Esophagus squamous epithelium (tissue), 5 donors: Measurements from ENCODE around the gene ICOSLG. TPM values are rescaled to one million over a fixed set of nuclear protein-coding genes. Genes with fewer than 3 reads are reported as not detected.
"Not testable (repeated sequence)": the region's sequence is repeated elsewhere in the genome, so short reads cannot be mapped to it uniquely, and the experiment has no call there.

Source experiments
- DNase-seq: peaks from one replicate; lab custom pipeline; 2025; lab: John Stamatoyannopoulos, UW
- H3K27ac ChIP-seq, 4 donors: fragments of 200-600 bp; sonication (generic); one replicate each; pipeline ENCODE4 v1.5.1; 2016 to 2019; ENCODE audit warnings: mild to moderate bottlenecking in 1 of 4
- H3K27me3 ChIP-seq, 4 donors: fragments of 200-600 bp; sonication (generic); 1 replicate in 3 of 4; 2 replicates in 1 of 4; pipeline versions ENCODE4 v1.5.1 to v1.6.0; 2017 to 2021; ENCODE audit warnings: antibody characterized with exemption in 1 of 4
- H3K36me3 ChIP-seq, 3 donors: fragments of 200-600 bp; sonication (generic); one replicate each; pipeline ENCODE4 v1.5.1; 2016 to 2019
- H3K4me1 ChIP-seq, 3 donors: fragments of 200-600 bp; sonication (generic); one replicate each; pipeline ENCODE4 v1.5.1; 2017 to 2019
- H3K4me3 ChIP-seq, 4 donors: fragments of 200-600 bp; sonication (generic); 1 replicate in 3 of 4; 2 replicates in 1 of 4; pipeline ENCODE4 v1.5.1; 2016 to 2019; ENCODE audit warnings: mild to moderate bottlenecking in 2 of 4, moderate library complexity in 1 of 4
- H3K9me3 ChIP-seq, 3 donors: fragments of 200-600 bp; sonication (generic); one replicate each; pipeline ENCODE4 v1.5.1; 2016 to 2019
- POLR2A ChIP-seq, 4 donors: fragments of 450-650 bp; IDR thresholded peaks; one replicate each; pipeline ENCODE4 v1.6.1; 2017; ENCODE audit warnings: antibody characterized with exemption in 4 of 4, mild to moderate bottlenecking in 4 of 4, moderate library complexity in 3 of 4
- WGBS, 2 donors: methylation state at CpG; one replicate each; pipeline ENCODE4 v1.1.5; 2018; 5-methylcytosine and 5-hydroxymethylcytosine counted together
- intact Hi-C: fragments of 100-400 bp; cut with DNase I; formaldehyde crosslinking; loops from one replicate; pipeline ENCODE4 v1.15.0; 2022
- total RNA-seq, 4 donors: library from RNA; depleted of rRNA; stranded (reverse); fragments of >200 nt; gene quantifications; one replicate each; pipeline ENCODE4 v1.1.0, GENCODE V29; 2016
- TF ChIP-seq, protein P1 (sequence below), 6 experiments: fragments of 450-650 bp in 4 of 6; fragments of 200-600 bp in 2 of 6; sonication (generic) in 2 of 6; IDR thresholded peaks; one replicate each; pipeline ENCODE4 v1.5.1; 2016 to 2019; ENCODE audit warnings: antibody characterized with exemption in 6 of 6, mild to moderate bottlenecking in 4 of 6, moderate library complexity in 4 of 6
- donor health status: DM: yes; HTN: yes; CAD: no.

ICOSLG gene
- total RNA-seq, 4 donors from 2014 or later = 2.3 to 4.6 (median 2.5) TPM

DNA sequence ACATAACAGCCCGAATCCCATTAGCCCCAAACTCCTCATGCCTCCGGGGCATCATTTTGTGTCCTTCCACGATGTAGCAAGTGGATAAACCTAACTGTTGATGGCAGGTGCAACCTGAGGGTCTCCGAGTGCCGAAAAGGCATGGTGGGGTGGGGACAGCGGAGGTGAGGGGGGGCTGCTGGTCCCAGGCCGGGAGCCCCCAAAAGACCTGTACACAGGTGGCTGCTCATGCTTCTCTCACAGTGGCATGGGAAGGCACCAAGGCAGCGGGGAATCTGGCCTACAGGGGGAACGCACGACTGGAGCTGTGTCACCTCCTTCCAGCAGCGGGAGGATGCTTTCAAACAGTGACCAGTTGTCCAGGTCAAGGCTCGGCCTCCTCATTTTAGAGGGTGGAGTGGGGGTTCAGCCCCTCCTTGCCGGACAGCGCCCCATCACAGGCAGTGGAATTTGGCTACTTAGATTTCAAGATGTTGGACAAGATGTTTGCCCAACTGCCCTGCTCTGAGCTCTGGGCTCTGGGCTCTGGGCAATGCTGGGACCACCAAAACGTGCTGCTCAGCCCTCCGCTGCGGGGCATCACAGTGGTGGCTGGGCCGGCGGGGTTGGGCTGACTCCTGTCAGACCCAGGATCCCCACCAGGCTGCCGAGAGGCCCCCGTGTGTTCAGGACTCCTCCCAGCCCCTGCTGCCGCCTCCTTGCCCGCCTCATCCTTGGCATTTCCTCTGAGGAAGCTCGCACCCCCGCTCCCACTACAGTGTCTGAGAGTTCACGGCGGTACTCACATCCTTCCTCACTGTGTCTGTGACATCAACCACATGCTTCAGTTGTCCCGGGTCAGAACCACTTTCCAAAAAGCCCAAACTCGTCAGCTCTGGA, 13.3 kb upstream of the ICOSLG start:
- Histone ChIP-seq H3K4me1 (peaks cover 0 to 16% (median 0%) of the 10 kb centered on the region in 3 donors), H3K27ac (no peak overlapping the region), H3K36me3 (no peaks in the 10 kb centered on the region), H3K4me3 (no peak overlapping the region), H3K27me3 (peaks cover 0 to 29% (median 0%) of the 10 kb centered on the region in 4 donors), H3K9me3 (no peaks in the 10 kb centered on the region)
- TF ChIP-seq, protein P1, sequence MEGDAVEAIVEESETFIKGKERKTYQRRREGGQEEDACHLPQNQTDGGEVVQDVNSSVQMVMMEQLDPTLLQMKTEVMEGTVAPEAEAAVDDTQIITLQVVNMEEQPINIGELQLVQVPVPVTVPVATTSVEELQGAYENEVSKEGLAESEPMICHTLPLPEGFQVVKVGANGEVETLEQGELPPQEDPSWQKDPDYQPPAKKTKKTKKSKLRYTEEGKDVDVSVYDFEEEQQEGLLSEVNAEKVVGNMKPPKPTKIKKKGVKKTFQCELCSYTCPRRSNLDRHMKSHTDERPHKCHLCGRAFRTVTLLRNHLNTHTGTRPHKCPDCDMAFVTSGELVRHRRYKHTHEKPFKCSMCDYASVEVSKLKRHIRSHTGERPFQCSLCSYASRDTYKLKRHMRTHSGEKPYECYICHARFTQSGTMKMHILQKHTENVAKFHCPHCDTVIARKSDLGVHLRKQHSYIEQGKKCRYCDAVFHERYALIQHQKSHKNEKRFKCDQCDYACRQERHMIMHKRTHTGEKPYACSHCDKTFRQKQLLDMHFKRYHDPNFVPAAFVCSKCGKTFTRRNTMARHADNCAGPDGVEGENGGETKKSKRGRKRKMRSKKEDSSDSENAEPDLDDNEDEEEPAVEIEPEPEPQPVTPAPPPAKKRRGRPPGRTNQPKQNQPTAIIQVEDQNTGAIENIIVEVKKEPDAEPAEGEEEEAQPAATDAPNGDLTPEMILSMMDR (IDR thresholded peaks at IDR 0.05) = no peak
- no peak for TF ChIP-seq POLR2A (IDR thresholded peaks at IDR 0.05)
- DNase-seq = no peak
- 55 to 63% methylated on average over 12 to 19 of the region's 29 CpGs for WGBS, 2 donors
- intact Hi-C loops = no loop called here

DNA sequence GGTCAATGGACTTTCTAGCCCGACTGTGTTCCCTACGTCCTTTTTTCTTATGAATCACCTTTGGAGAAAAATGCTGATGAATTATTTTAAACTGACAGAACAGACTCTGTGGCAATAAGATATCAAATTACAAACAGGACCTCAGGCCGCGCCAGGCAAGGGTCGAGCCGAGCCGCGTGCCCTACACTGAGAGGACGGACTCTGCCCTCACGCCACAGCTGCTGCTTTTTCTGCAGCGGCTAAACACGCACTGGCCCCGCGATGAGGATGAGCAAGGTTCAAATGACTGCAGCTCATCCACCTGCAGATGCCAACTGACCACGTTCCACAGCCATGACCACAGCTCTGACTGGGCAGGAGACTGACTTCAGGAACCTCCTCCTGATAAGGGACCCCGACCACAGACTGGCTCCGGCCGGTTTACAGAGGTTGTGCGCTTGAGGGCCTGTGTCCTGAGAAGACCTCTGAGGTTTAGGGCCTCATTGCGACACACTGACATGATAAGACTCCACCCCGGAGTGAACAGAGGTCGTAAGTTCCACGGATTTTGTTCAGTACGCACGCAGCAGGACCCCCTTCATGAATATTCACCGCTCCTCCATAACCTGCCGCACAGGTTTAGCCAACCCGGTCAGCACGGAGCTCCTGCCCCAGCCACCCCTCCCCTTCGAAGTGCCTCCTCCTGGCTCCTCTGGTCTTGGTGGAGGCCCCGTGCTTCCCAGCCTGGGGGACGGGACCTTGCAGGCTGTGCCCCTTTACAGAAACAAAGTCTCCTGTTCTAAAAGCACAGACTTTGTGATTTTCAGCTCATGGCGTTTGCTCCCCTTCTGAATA, 8.7 kb upstream of the ICOSLG start:
- intact Hi-C loops, H3K9me3 ChIP-seq, H3K36me3 ChIP-seq, H3K4me3 ChIP-seq, H3K4me1 ChIP-seq, DNase-seq, H3K27ac ChIP-seq, H3K27me3 ChIP-seq: not testable (repeated sequence)
- no CpG with 5 or more reads among the region's 33 CpGs for WGBS, 2 donors

DNA sequence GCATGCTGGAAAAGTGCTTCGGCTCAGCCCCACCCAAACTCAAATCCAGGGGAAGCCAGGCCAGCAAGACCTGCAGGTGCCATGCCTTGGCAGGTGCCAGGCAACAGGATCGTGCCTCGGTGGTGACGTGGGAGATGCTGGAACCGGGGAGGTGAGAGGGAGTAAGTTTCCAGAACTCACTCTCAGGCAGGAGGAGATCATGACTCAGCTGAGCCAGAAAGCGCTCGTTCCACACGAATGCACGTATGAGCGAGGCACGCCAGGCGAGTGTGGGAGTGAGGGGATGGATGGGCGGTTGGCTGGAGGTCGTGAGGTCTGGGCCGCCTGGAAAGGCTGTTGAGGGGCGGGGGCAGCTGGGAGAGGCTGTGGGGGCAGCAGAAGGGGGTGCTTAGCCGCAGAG, 7.2 kb upstream of the ICOSLG start:
- WGBS, 2 donors = no CpG with 5 or more reads among the region's 17 CpGs
- H3K4me3 ChIP-seq, intact Hi-C loops, H3K27me3 ChIP-seq, H3K27ac ChIP-seq, DNase-seq, H3K36me3 ChIP-seq, H3K9me3 ChIP-seq, H3K4me1 ChIP-seq: not testable (repeated sequence)

DNA sequence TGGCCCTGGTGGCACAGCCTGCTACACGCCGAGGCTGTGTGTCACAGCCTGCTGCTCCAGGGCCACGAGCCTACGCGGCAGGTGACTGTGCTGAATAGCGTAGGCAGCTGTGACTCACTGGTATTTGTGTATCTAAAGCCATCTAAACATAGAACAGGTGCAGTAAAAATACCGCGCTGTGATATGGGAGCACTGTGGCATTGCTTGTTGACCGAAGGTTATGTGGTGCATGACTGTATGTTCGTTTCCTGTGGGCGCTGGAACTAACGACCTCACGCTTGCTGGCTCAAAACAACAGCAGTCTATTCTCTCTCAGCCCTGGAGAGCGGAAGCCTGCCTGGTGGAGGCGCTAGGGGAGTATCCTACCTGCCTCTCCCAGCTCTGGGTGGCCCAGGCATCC, 3.2 kb upstream of the ICOSLG start:
- H3K9me3 ChIP-seq, H3K27me3 ChIP-seq, H3K36me3 ChIP-seq, H3K4me3 ChIP-seq, DNase-seq, H3K27ac ChIP-seq, intact Hi-C loops, H3K4me1 ChIP-seq: not testable (repeated sequence)
- WGBS, 2 donors = no CpG with 5 or more reads among the region's 15 CpGs

DNA sequence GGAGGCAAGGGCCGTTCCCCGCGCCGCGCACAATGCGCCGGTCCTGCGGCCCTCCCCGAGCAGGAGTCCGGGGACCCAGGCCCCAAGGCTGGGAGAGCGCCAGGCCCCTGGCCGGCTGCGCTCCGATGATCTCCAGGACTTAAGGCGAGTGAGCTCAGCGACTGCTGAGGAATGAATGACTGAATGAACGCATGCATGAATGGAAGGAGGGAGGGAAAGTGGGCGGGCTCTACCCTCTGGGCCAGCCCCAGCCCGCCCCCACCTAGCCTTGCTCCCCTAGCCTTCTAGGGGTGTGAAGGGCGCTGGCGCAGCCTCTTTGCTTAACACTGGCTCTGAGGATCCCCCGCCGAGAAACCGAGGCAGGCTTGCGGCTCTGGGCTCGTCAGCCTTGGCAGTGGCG, 538 bp upstream of the ICOSLG start:
- no CpG with 5 or more reads among the region's 27 CpGs for WGBS, 2 donors
- H3K36me3 ChIP-seq, DNase-seq, H3K27me3 ChIP-seq, H3K4me1 ChIP-seq, H3K4me3 ChIP-seq, intact Hi-C loops, H3K9me3 ChIP-seq, H3K27ac ChIP-seq: not testable (repeated sequence)

DNA sequence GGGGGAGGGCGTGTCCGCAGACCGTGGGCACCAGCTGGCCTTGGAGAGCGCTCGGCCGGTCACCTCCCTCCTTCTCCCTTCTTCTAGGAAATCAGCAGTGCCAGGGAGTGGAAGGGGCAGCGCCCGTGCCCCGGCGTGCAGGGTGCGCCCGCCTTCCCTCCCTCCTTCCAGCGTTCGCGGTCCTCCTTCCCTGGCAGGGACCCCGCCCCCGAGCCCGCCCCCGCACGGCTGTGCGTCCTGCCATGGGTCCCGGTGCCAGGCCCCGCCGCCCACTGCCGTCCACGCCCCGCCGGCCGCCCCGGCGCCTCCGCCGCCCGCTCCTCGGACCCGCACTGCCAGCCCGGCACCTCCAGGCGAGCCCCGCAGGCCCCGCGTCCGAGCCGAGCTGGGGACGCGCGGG, 390 bp downstream of the ICOSLG start:
- H3K4me1 ChIP-seq, H3K9me3 ChIP-seq, DNase-seq, H3K4me3 ChIP-seq, H3K36me3 ChIP-seq, H3K27ac ChIP-seq, H3K27me3 ChIP-seq, intact Hi-C loops: not testable (repeated sequence)
- WGBS, 2 donors = no CpG with 5 or more reads among the region's 46 CpGs

DNA sequence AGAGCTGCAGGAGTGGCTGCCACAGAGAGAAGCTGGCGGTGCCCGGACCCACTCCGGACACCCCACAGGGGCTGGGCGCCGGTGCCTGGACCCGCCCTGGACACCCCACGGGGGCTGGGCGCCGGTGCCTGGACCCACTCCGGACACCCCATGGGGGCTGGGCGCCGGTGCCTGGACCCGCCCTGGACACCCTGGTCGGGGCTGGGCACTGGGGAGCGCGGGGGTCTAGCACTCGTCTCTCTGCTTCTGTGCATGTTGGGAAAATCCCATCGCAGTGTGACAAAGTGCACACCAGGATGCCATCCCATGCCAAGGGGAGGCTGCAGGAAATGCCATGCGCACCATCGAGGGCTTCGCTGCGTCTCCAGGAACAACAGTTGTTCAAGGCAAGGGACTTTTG, 11.2 kb downstream of the ICOSLG start:
- DNase-seq, intact Hi-C loops: not testable (repeated sequence)
- WGBS, 2 donors = no CpG with 5 or more reads among the region's 22 CpGs

DNA sequence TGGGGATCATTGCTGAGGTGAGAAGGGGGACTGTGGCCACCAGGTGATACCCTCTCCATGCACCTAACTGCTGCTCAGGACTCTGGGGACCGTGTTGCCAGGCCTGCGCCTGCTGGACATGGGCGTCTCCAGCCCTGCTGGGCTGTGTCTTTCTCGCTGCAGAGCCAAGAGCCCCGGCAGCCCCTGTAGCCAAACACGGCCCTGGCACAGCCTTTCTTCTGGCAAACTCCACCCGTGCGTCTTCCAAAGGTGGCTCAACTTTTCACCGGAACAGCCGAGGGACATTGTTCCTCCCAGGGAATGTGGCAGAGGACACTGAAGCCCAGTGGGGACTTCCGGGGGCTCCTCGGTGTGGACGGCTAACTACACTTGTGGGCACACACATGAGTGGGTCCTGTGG, 12.6 kb downstream of the ICOSLG start:
- intact Hi-C loops, H3K4me3 ChIP-seq, DNase-seq, H3K27ac ChIP-seq, H3K9me3 ChIP-seq, H3K4me1 ChIP-seq, H3K27me3 ChIP-seq, H3K36me3 ChIP-seq: not testable (repeated sequence)
- WGBS, 2 donors = no CpG with 5 or more reads among the region's 13 CpGs

More for the DNA sequence above, 11.2 kb downstream of the ICOSLG start:
- H3K4me1 ChIP-seq, H3K27ac ChIP-seq, H3K27me3 ChIP-seq, H3K36me3 ChIP-seq, H3K4me3 ChIP-seq, H3K9me3 ChIP-seq: not testable (repeated sequence)

DNA sequence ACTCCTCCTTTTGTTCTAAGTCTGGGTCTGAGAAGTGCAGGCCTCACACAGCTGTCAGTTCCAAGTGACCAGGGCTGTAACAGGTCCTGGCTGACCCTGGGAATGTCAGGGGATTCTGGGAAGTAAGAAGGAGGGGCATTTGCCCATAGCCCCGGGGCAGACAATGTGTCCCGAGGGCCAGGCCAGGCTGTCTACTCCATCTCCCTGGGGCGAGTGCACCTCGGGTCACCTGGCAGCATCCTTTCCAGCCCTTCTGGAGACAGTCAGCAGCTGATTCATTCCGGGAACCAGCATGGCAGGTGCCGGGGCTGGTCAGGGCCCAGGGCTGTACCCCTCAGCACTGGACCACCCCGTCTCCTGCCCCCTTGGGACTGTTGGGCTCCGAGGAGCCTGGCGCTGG, 13.1 kb downstream of the ICOSLG start:
- H3K27ac ChIP-seq, H3K9me3 ChIP-seq, H3K4me1 ChIP-seq, H3K27me3 ChIP-seq, H3K4me3 ChIP-seq, DNase-seq, intact Hi-C loops, H3K36me3 ChIP-seq: not testable (repeated sequence)
- no CpG with 5 or more reads among the region's 9 CpGs for WGBS, 2 donors

DNA sequence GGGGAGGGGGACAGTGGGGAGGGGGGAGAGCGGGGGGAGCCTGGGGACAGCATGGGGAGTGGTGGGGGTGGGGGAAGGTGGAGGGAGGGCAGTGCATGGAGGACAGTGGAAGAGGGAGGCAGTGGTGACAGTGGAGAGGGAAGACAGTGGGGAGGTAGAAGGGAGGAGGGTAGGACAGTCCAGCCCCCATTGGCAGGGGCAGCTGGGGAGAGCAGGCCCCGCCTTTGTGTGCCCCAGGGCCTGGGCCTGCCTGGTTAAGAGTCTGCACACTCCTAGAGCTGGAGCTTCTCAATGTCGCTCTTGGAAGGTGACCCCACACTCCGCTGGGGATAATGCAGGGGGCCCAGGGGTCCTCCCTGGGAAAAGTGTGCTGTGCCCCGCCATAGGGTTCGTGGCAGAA, 15.1 kb downstream of the ICOSLG start:
- H3K9me3 ChIP-seq, DNase-seq, H3K27me3 ChIP-seq, H3K27ac ChIP-seq, H3K4me1 ChIP-seq, H3K4me3 ChIP-seq, H3K36me3 ChIP-seq, intact Hi-C loops: not testable (repeated sequence)
- no CpG with 5 or more reads among the region's 6 CpGs for WGBS, 2 donors

DNA sequence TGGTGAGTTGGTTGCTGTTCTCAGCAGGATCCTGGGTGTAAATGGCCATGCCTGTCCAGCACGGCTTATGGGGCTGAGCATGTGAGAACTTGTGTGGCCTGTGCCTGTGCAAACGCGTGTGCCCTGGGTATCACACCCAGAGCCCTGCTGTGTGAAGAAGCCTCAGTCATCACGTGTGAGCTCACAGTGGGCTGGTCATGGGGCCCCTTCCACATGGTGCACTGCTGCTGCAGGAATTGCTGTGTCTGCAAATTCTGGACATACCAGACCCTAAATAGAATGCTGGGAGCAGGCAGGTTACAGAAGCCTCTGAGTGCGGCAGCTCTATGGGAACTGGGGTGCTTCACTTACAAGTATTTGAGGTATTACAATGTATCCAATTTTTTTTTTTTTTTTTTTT, 17.4 kb downstream of the ICOSLG start:
- H3K27me3 ChIP-seq, H3K4me1 ChIP-seq, H3K36me3 ChIP-seq, H3K27ac ChIP-seq, H3K9me3 ChIP-seq, intact Hi-C loops, H3K4me3 ChIP-seq, DNase-seq: not testable (repeated sequence)
- WGBS, 2 donors = no CpG with 5 or more reads among the region's 5 CpGs

DNA sequence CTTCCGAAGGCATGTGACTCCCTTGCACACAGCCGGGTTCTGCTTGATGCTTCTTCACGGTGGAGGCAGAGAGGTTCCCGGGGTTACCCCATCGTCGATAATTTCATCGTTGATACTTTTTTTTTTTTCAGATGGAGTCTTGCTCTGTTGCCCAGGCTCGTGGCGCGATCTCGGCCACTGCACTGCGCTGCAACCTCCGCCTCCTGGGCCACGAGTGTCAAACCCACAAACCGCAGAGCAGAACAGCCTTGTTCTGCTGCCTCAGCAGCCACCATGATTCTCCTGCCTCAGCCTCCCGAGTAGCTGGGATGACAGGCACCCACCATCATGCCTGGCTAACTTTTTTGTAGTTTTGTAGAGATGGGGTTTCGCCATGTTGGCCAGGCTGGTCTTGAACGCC, 20.1 kb downstream of the ICOSLG start:
- WGBS, 2 donors = no CpG with 5 or more reads among the region's 18 CpGs
- intact Hi-C loops = not testable (repeated sequence)

More for the DNA sequence above, 20.1 kb downstream of the ICOSLG start:
- not testable (repeated sequence) for H3K4me3 ChIP-seq, H3K4me1 ChIP-seq, H3K36me3 ChIP-seq, H3K27me3 ChIP-seq, H3K9me3 ChIP-seq, DNase-seq, H3K27ac ChIP-seq
